Omental fat pad (tissue), 4 donors: ENCODE data around the gene AKNA. TPM values are rescaled to one million over a fixed set of nuclear protein-coding genes. Genes with fewer than 3 reads are reported as not detected.

Experiments
- ATAC-seq: fragments of 150-250 bp; one replicate; pipeline ENCODE4 v1.9.1; 2016; ENCODE audit warnings: mild to moderate bottlenecking, moderate library complexity; ENCODE audit not compliant: low FRiP score
- DNase-seq: peaks from one replicate; pipeline ENCODE4 v3.0.0-alpha.2; 2019; ENCODE audit warnings: low spot score
- total RNA-seq, 4 donors: library from RNA; depleted of rRNA; stranded (reverse); fragments of >200 nt; gene quantifications; one replicate each; pipeline ENCODE4 v1.1.0, GENCODE V29; 2016
- TF ChIP-seq, protein P1 (sequence below), 3 donors: fragments of 450-650 bp; IDR thresholded peaks; one replicate each; pipeline ENCODE4 v1.5.1; 2016 to 2017; ENCODE audit warnings: antibody characterized with exemption in 3 of 3, mild to moderate bottlenecking in 3 of 3, moderate library complexity in 2 of 3

Gene AKNA
- total RNA-seq: 10 to 100 TPM; 22.6 to 86.1 (median 71.5) TPM

DNA sequence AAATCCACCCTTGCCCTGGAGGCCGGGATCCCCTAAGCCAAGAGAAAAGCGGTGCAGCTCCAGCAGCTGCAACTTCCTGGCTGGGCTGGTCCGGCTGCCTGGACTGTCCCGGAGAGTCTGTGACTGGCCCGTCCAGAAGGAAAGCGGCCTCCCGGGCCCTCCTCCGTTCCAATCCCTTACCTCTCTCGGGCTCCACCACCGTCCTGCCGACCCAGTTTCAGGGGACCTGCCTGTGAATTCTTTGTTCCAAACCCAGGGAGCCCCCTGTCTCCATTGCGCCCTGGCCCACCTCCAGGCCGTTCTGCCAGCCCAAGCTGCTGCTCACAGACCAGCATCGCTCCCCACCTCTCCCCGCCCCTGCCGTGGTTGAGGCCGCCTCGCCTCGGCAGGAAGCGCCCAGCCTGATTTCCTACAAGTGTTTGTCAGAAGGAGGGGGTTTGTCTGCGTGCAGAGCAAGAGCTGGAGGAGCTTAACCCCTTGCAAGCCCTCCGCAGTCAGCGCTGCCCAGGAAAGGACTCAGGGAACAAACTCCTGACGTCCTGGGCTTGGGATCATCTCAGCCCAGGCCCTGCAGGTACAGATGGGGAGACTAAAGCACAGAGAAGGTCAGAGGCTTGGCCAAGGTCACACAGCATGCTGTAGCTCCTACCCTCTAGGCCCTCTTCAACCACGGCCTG is at the start of gene AKNA:
TSS of gene AKNA (minus strand) at position 303 of the 677 bp plus-strand sequence. CDS start 6,649 bp downstream, outside the sequence.
- DNase-seq (no peak), ATAC-seq (peak; percentile 71)
- TF ChIP-seq, protein P1, sequence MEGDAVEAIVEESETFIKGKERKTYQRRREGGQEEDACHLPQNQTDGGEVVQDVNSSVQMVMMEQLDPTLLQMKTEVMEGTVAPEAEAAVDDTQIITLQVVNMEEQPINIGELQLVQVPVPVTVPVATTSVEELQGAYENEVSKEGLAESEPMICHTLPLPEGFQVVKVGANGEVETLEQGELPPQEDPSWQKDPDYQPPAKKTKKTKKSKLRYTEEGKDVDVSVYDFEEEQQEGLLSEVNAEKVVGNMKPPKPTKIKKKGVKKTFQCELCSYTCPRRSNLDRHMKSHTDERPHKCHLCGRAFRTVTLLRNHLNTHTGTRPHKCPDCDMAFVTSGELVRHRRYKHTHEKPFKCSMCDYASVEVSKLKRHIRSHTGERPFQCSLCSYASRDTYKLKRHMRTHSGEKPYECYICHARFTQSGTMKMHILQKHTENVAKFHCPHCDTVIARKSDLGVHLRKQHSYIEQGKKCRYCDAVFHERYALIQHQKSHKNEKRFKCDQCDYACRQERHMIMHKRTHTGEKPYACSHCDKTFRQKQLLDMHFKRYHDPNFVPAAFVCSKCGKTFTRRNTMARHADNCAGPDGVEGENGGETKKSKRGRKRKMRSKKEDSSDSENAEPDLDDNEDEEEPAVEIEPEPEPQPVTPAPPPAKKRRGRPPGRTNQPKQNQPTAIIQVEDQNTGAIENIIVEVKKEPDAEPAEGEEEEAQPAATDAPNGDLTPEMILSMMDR (IDR thresholded peaks at IDR 0.05): no peak

DNA sequence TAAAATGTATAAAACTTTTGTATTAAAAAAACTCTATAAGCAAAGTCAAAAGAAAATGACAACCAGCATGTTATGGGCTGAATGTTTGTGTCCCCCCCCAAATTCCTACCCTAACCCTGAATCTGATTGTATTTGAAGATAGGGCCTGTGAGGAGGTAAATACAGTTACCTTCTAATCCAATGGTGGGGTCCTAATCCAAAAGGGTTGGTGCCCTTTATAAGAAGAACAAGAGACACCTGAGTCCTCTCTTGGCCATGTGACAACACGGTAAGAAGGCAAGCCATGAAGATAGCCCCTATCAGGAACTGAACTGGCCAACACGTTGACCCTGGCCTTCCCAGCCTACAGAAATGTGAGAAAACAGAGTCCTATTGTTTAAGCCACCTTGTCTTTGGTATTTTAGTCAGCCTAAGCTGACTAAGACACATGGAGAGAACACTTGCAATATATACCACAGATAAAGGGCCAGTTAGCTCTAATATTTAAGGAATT is 49.7 kb upstream of the AKNA start:
- DNase-seq: no peak
- no peak for ATAC-seq
- TF ChIP-seq, protein P1 (IDR thresholded peaks at IDR 0.05): no peak

GRCh38 chr9:114434878-114435311 is 47.1 kb upstream of the AKNA start:
- DNase-seq: no peak
- TF ChIP-seq, protein P1 (IDR thresholded peaks at IDR 0.05): no peak
- no peak for ATAC-seq

GRCh38 chr9:114433720-114434255 is 46.0 kb upstream of the AKNA start:
- ATAC-seq: no peak

DNA sequence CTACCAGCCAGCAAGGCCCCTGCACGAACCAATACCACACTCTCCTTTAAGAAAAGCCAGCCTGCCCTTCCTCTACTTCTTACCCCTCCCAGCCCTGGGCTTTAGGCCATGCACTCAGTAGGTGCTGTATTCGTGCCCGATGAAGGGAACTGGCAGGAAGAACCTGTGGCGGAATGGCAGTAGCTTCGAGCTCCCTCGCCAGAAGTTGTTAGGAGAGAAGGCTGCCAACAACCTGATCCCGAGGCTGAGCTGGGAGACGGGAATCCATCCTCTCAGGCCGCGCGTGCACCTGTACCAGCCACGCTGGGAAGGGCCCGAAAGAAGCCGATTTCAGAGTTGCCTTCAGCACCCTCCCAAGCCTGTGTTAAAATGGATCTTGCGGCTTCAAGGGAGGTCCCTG is 45.3 kb upstream of the AKNA start:
- ATAC-seq: no peak
- TF ChIP-seq, protein P1 (IDR thresholded peaks at IDR 0.05): no peak
- no peak for DNase-seq

More at GRCh38 chr9:114433720-114434255, 46.0 kb upstream of the AKNA start:
- DNase-seq: no peak
- TF ChIP-seq, protein P1 (IDR thresholded peaks at IDR 0.05): no peak

DNA sequence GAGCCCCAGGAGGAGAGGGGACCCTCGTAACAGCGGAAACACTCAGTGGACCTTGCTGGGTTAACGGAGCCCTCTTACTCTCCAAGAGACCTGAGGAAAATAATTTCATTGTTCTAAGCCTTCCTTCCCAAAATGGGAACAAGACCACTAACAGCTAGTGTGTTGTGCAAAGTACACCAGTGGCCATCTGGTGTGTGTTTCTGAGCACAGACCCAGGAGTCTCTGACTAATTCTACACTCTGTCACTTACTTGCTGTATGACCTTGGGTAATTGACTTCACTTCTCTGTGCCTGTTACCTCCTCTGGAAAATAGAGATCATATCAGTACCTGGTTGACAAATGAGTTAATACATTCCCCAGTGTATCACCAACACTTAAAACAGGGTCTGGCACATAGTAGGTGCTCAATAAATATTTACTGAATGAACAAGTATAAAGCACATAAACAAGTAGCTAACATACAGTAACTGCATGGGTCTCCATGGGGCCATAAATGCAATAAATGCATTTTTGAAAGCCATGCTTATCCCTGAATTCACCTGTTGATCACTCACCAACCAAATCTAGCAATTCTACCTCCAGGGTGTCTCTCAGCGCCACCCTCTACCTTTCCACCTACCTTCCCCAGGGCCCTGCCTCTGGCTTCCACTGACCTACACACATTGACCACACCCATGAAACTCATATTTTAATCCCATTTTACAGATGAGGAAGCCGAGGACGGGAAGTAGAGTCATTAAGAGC is 44.7 kb upstream of the AKNA start:
- ATAC-seq: no peak
- no peak for DNase-seq

More for the DNA sequence above, 44.7 kb upstream of the AKNA start:
- TF ChIP-seq, protein P1 (IDR thresholded peaks at IDR 0.05): no peak
